Progenitor cell of endocrine pancreas (in vitro differentiated cells): ENCODE data around the gene NISCH. TPM values are rescaled to one million over a fixed set of nuclear protein-coding genes. Genes with fewer than 3 reads are reported as not detected.

Experiments used
- DNase-seq: peaks from one replicate; pipeline ENCODE4 v3.0.0; 2021; ENCODE audit warnings: low spot score; ENCODE audit not compliant: unreplicated experiment
- H3K27ac Mint-ChIP-seq: 2 replicates; pipeline ENCODE4 v1.8.0; 2021; ENCODE audit warnings: mild to moderate bottlenecking, moderate library complexity, mixed read lengths
- H3K27me3 Mint-ChIP-seq: 2 replicates; pipeline ENCODE4 v1.8.0; 2021; ENCODE audit warnings: mixed read lengths
- H3K36me3 Mint-ChIP-seq: 2 replicates; pipeline ENCODE4 v1.8.0; 2022; ENCODE audit warnings: mixed read lengths; ENCODE audit not compliant: insufficient read depth
- H3K4me1 Mint-ChIP-seq: 2 replicates; pipeline ENCODE4 v1.8.0; 2021; ENCODE audit warnings: low read depth, mixed read lengths
- H3K4me3 Mint-ChIP-seq: 2 replicates; pipeline ENCODE4 v1.8.0; 2021; ENCODE audit warnings: low read depth, mild to moderate bottlenecking, moderate library complexity, mixed read lengths
- H3K9me3 Mint-ChIP-seq: 2 replicates; pipeline ENCODE4 v1.8.0; 2021; ENCODE audit warnings: low read depth, mixed read lengths
- CTCF ChIP-seq: fragments of 200-600 bp; sonication (generic); IDR thresholded peaks from one replicate; pipeline ENCODE4 v1.5.0; 2021; ENCODE audit warnings: antibody characterized with exemption, mild to moderate bottlenecking; ENCODE audit not compliant: unreplicated experiment
- total RNA-seq: library from RNA; stranded (reverse); gene quantifications from 2 replicates; pipeline ENCODE4 v1.2.1, GENCODE V29; 2021

The NISCH gene
- total RNA-seq, 1 donor from 2014 or later = 214 TPM

- no peak for DNase-seq
- Mint-ChIP-seq H3K27ac (no peak overlapping the region), H3K4me3 (no peak overlapping the region), H3K36me3 (no peaks in the 10 kb centered on the region), H3K27me3 (peaks cover 6% of the 10 kb centered on the region), H3K9me3 (no peaks in the 10 kb centered on the region), H3K4me1 (peaks cover 2% of the 10 kb centered on the region)
- no peak for TF ChIP-seq CTCF
Observed at GRCh38 chr3:52512105-52512504, 56.7 kb downstream of the NISCH start.

GRCh38 chr3:52512727-52513126, 57.3 kb downstream of the NISCH start:
- Mint-ChIP-seq H3K9me3 (no peaks in the 10 kb centered on the region), H3K4me1 (peaks cover 2% of the 10 kb centered on the region), H3K27me3 (peaks cover 3% of the 10 kb centered on the region), H3K27ac (no peak overlapping the region), H3K4me3 (no peak overlapping the region), H3K36me3 (no peaks in the 10 kb centered on the region)
- DNase-seq = no peak
- TF ChIP-seq CTCF = no peak

- DNase-seq = no peak
- Mint-ChIP-seq H3K9me3 (no peaks in the 10 kb centered on the region), H3K4me3 (no peak overlapping the region), H3K27ac (no peak overlapping the region), H3K4me1 (peaks cover 2% of the 10 kb centered on the region), H3K27me3 (peaks cover 4% of the 10 kb centered on the region), H3K36me3 (no peaks in the 10 kb centered on the region)
- no peak for TF ChIP-seq CTCF
Observed at GRCh38 chr3:52513281-52513680, 57.9 kb downstream of the NISCH start.

- peaks cover 3% of the 10 kb centered on the region for H3K4me1 Mint-ChIP-seq
Observed at GRCh38 chr3:52514576-52514975, 59.2 kb downstream of the NISCH start.

GRCh38 chr3:52515192-52515591, 59.8 kb downstream of the NISCH start:
- Mint-ChIP-seq H3K4me1 (peaks cover 3% of the 10 kb centered on the region), H3K27ac (no peak overlapping the region), H3K4me3 (no peak overlapping the region), H3K36me3 (no peaks in the 10 kb centered on the region), H3K9me3 (no peaks in the 10 kb centered on the region), H3K27me3 (peaks cover 6% of the 10 kb centered on the region)
- DNase-seq = no peak
- no peak for TF ChIP-seq CTCF

More at GRCh38 chr3:52514576-52514975, 59.2 kb downstream of the NISCH start:
- no peak for DNase-seq
- Mint-ChIP-seq H3K4me3 (no peak overlapping the region), H3K36me3 (no peaks in the 10 kb centered on the region), H3K27me3 (peaks cover 6% of the 10 kb centered on the region), H3K9me3 (no peaks in the 10 kb centered on the region), H3K27ac (no peak overlapping the region)
- TF ChIP-seq CTCF = no peak
